SU-DHL-6 (cell line): ENCODE results near the gene FABP1.
A peak's percentile ranks its signal among the peaks of the same experiment; 100 is the strongest.

Source experiments
- H2AFZ ChIP-seq: fragments of 200-600 bp; sonication (generic); 2 replicates; pipeline ENCODE4 v1.6.1; 2014; ENCODE audit warnings: low read depth, mild to moderate bottlenecking, moderate library complexity, mixed read lengths, antibody characterized with exemption, low read length; ENCODE audit not compliant: severe bottlenecking
- H3F3A ChIP-seq: fragments of 200-600 bp; shearing (Covaris generic); 2 replicates; pipeline ENCODE4 v1.6.0; 2016; ENCODE audit warnings: antibody characterized with exemption, mild to moderate bottlenecking; ENCODE audit not compliant: insufficient read depth
- H3K27ac ChIP-seq: fragments of 200-600 bp; sonication (generic); 2 replicates; pipeline ENCODE4 v1.5.1; 2016; ENCODE audit warnings: low read depth, mild to moderate bottlenecking, low read length, moderate library complexity, mixed read lengths
- H3K27me3 ChIP-seq: fragments of 200-600 bp; sonication (generic), shearing (Covaris generic); 2 replicates; pipeline ENCODE4 v1.6.0; 2014; ENCODE audit warnings: mild to moderate bottlenecking, low read length
- H3K36me3 ChIP-seq: fragments of 200-600 bp; sonication (generic); 2 replicates; pipeline ENCODE4 v1.6.1; 2014; ENCODE audit warnings: mild to moderate bottlenecking, low read length, mixed read lengths
- H3K4me2 ChIP-seq: fragments of 300-600, 200-600 bp; shearing (Covaris generic), sonication (generic); 2 replicates; pipeline ENCODE4 v1.6.0; 2014; ENCODE audit warnings: low read length, low read depth, mild to moderate bottlenecking; ENCODE audit not compliant: poor library complexity, severe bottlenecking
- H3K4me3 ChIP-seq: fragments of 200-600 bp; sonication (generic); 2 replicates; pipeline ENCODE4 v1.5.1; 2014; ENCODE audit warnings: antibody characterized with exemption, low read length, mild to moderate bottlenecking, mixed read lengths; ENCODE audit not compliant: insufficient read depth, poor library complexity, severe bottlenecking
- H3K79me2 ChIP-seq: fragments of 200-600 bp; sonication (generic); 2 replicates; pipeline ENCODE4 v1.6.1; 2014; ENCODE audit warnings: mild to moderate bottlenecking, low read length, moderate library complexity; ENCODE audit not compliant: insufficient read depth
- H3K9ac ChIP-seq: fragments of 200-600 bp; sonication (generic); 2 replicates; pipeline ENCODE4 v1.7.0; 2014; ENCODE audit warnings: mild to moderate bottlenecking, low read length
- H3K9me2 ChIP-seq: fragments of 200-600 bp; sonication (generic); replicated peaks from 2 replicates; pipeline ENCODE4 v1.6.1; 2014; ENCODE audit warnings: low read length; ENCODE audit not compliant: insufficient read depth
- H3K9me3 ChIP-seq: fragments of 200-600 bp; sonication (generic); 2 replicates; pipeline ENCODE4 v1.6.1; 2014; ENCODE audit warnings: low read length, mixed read lengths; ENCODE audit not compliant: insufficient read depth
- H4K20me1 ChIP-seq: fragments of 200-600 bp; sonication (generic); 2 replicates; pipeline ENCODE4 v1.6.1; 2014; ENCODE audit warnings: low read depth, mild to moderate bottlenecking, antibody characterized with exemption, low read length, moderate library complexity, mixed read lengths
- CTCF ChIP-seq: fragments of 200-600 bp; sonication (generic); IDR thresholded peaks from one replicate; pipeline ENCODE4 v1.5.1; 2017; ENCODE audit warnings: antibody characterized with exemption, mild to moderate bottlenecking, low read length, moderate library complexity; ENCODE audit not compliant: insufficient read depth, poor library complexity, severe bottlenecking
- EZH2phosphoT487 ChIP-seq: fragments of 200-600 bp; sonication (generic), shearing (Covaris generic); conservative IDR thresholded peaks from 2 replicates; pipeline ENCODE4 v1.6.1; 2018; ENCODE audit warnings: mild to moderate bottlenecking, antibody characterized with exemption, low read length, moderate library complexity, mixed read lengths

Gene FABP1

GRCh38 chr2:88160517-88160916 lies 32.7 kb upstream of the FABP1 start:
- Histone ChIP-seq H4K20me1 (no peaks in the 10 kb centered on the region), H3K79me2 (no peaks in the 10 kb centered on the region), H3K36me3 (no peaks in the 10 kb centered on the region), H3F3A (no peaks in the 10 kb centered on the region), H3K4me2 (no peak overlapping the region), H3K27me3 (no peaks in the 10 kb centered on the region), H3K9me3 (no peaks in the 10 kb centered on the region), H3K9me2 (no peaks in the 10 kb centered on the region), H2AFZ (no peak overlapping the region), H3K27ac (no peak overlapping the region), H3K4me3 (no peak overlapping the region), H3K9ac (no peak overlapping the region)
- TF ChIP-seq CTCF (no peak), EZH2phosphoT487 (no peak)

GRCh38 chr2:88159955-88160415 lies 32.1 kb upstream of the FABP1 start:
- H3K4me3 ChIP-seq = no peak overlapping the region
- H2AFZ ChIP-seq = no peak overlapping the region
- H3K27ac ChIP-seq = no peak overlapping the region
- H3K9ac ChIP-seq = no peak overlapping the region
- no peaks in the 10 kb centered on the region for H3K36me3 ChIP-seq
- no peaks in the 10 kb centered on the region for H3K27me3 ChIP-seq
- H3K79me2 ChIP-seq = no peaks in the 10 kb centered on the region
- TF ChIP-seq CTCF (peak; percentile 81), EZH2phosphoT487 (no peak)
- no peaks in the 10 kb centered on the region for H3K9me2 ChIP-seq
- H3K9me3 ChIP-seq = no peaks in the 10 kb centered on the region
- no peaks in the 10 kb centered on the region for H3F3A ChIP-seq
- no peak overlapping the region for H3K4me2 ChIP-seq
- no peaks in the 10 kb centered on the region for H4K20me1 ChIP-seq

GRCh38 chr2:88159481-88159880 lies 31.6 kb upstream of the FABP1 start:
- H4K20me1 ChIP-seq = no peaks in the 10 kb centered on the region
- no peaks in the 10 kb centered on the region for H3K9me3 ChIP-seq

More at GRCh38 chr2:88159481-88159880, 31.6 kb upstream of the FABP1 start:
- Histone ChIP-seq H3K4me2 (no peak overlapping the region), H3K9me2 (no peaks in the 10 kb centered on the region), H2AFZ (no peak overlapping the region), H3K27me3 (no peaks in the 10 kb centered on the region), H3K79me2 (no peaks in the 10 kb centered on the region), H3K27ac (no peak overlapping the region), H3K36me3 (no peaks in the 10 kb centered on the region), H3K4me3 (no peak overlapping the region), H3K9ac (no peak overlapping the region), H3F3A (no peaks in the 10 kb centered on the region)
- TF ChIP-seq CTCF = no peak
- TF ChIP-seq EZH2phosphoT487 = no peak
